OCI-LY7 (cell line): ENCODE results near the gene THRB.

Experiments
- EZH2phosphoT487 ChIP-seq: fragments of 200-600 bp; sonication (generic); IDR thresholded peaks from 2 replicates; pipeline ENCODE4 v1.6.1; 2018; ENCODE audit warnings: low read depth, borderline replicate concordance, mild to moderate bottlenecking, mixed run types, antibody characterized with exemption, low read length, moderate library complexity, mixed read lengths
- TF ChIP-seq, protein P1 (sequence below): fragments of 200-600 bp; sonication (generic); conservative IDR thresholded peaks from 2 replicates; pipeline ENCODE4 v1.5.1; 2014; ENCODE audit warnings: mild to moderate bottlenecking, antibody characterized with exemption, low read length, moderate library complexity, mixed read lengths

DNA sequence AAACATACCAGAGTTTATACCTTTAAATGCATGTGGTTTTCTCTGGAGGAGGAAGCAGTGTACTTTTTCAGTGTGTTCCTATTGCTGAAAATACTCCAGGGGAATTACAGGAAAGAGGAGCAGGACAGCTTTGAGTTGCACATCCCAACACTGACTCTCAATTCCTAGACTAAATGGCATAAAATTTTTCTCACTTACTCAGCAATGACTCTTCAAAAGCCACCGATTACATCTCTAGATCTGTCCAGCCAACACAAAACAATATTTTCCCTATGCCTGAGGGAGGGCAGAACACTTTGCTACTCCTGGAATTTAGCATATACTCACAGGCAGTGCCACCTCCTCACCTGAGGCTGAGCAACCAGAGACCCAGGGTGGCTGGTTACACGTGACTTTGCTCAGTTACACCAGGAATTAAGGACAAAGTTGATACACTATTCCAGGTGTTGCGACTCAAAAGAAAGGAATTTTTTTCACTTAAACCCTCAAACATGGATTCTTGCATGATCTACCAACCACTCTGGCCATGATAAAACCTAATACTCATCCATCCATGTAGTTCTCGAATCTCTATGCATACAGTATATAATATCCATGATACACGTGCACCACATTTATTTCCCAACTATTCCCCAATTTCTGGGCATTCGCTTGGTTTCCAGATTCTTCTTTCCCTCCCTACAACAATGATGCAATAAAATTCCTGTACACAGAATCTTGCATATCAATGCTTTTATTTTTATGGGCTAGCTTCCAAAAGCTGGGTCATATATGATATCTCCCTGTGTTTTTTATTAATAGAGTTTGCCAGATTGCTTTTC lies 194.6 kb downstream of the THRB start:
- TF ChIP-seq, protein P1, sequence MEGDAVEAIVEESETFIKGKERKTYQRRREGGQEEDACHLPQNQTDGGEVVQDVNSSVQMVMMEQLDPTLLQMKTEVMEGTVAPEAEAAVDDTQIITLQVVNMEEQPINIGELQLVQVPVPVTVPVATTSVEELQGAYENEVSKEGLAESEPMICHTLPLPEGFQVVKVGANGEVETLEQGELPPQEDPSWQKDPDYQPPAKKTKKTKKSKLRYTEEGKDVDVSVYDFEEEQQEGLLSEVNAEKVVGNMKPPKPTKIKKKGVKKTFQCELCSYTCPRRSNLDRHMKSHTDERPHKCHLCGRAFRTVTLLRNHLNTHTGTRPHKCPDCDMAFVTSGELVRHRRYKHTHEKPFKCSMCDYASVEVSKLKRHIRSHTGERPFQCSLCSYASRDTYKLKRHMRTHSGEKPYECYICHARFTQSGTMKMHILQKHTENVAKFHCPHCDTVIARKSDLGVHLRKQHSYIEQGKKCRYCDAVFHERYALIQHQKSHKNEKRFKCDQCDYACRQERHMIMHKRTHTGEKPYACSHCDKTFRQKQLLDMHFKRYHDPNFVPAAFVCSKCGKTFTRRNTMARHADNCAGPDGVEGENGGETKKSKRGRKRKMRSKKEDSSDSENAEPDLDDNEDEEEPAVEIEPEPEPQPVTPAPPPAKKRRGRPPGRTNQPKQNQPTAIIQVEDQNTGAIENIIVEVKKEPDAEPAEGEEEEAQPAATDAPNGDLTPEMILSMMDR = no peak
- TF ChIP-seq EZH2phosphoT487 = no peak
